H9 (cell line): Measurements from ENCODE around the gene TMEM219. TPM values are rescaled to one million over a fixed set of nuclear protein-coding genes. Genes with fewer than 3 reads are reported as not detected.

Source experiments
- DNase-seq: peaks from one replicate; pipeline ENCODE4 v3.0.0-alpha.2; 2017
- H2AFZ ChIP-seq: one replicate; pipeline ENCODE4 v1.6.1; 2013; ENCODE audit warnings: mild to moderate bottlenecking, low read length, control low read depth, moderate library complexity
- H2AK5ac ChIP-seq: 2 replicates; pipeline ENCODE4 v1.6.1; 2013; ENCODE audit warnings: low read length, control low read depth, mixed read lengths; ENCODE audit not compliant: insufficient read length
- H2BK120ac ChIP-seq: one replicate; pipeline ENCODE4 v1.6.1; 2013; ENCODE audit warnings: low read depth, mild to moderate bottlenecking, low read length, control low read depth, inconsistent platforms; ENCODE audit not compliant: poor library complexity, severe bottlenecking
- H2BK12ac ChIP-seq: 2 replicates; pipeline ENCODE4 v1.6.1; 2013; ENCODE audit warnings: low read length, control low read depth, mixed read lengths, low read depth; ENCODE audit not compliant: insufficient read length
- H2BK15ac ChIP-seq: 2 replicates; pipeline ENCODE4 v1.6.1; 2013; ENCODE audit warnings: low read depth, low read length, control low read depth
- H2BK20ac ChIP-seq: one replicate; pipeline ENCODE4 v1.6.1; 2013; ENCODE audit warnings: low read depth, mild to moderate bottlenecking, low read length, control low read depth, inconsistent platforms; ENCODE audit not compliant: poor library complexity, severe bottlenecking
- H2BK5ac ChIP-seq: 2 replicates; pipeline ENCODE4 v1.6.1; 2013; ENCODE audit warnings: low read length, control low read depth, mixed read lengths; ENCODE audit not compliant: insufficient read length
- H3K14ac ChIP-seq: 2 replicates; pipeline ENCODE4 v1.6.1; 2013; ENCODE audit warnings: low read length, control low read depth; ENCODE audit not compliant: insufficient read depth
- H3K18ac ChIP-seq: 2 replicates; pipeline ENCODE4 v1.6.1; 2013; ENCODE audit warnings: low read depth, mild to moderate bottlenecking, mixed read lengths, low read length, control low read depth; ENCODE audit not compliant: insufficient read length
- H3K23ac ChIP-seq: 2 replicates; pipeline ENCODE4 v1.6.1; 2013; ENCODE audit warnings: low read length, control low read depth, mixed read lengths, low read depth; ENCODE audit not compliant: insufficient read length
- H3K23me2 ChIP-seq: 2 replicates; pipeline ENCODE4 v1.6.1; 2013; ENCODE audit warnings: low read depth, mild to moderate bottlenecking, mixed read lengths, low read length, control low read depth; ENCODE audit not compliant: insufficient read length, poor library complexity, severe bottlenecking
- H3K27ac ChIP-seq: 2 replicates; pipeline ENCODE4 v1.5.1; 2013; ENCODE audit warnings: low read length, control low read depth, mixed read lengths, low read depth; ENCODE audit not compliant: insufficient read length
- H3K27me3 ChIP-seq: 2 replicates; pipeline ENCODE4 v1.6.1; 2013; ENCODE audit warnings: low read length, control low read depth, inconsistent platforms; ENCODE audit not compliant: insufficient read depth
- H3K4ac ChIP-seq: 2 replicates; pipeline ENCODE4 v1.6.1; 2013; ENCODE audit warnings: low read depth, mild to moderate bottlenecking, control low read depth, inconsistent platforms, low read length, moderate library complexity
- H3K4me1 ChIP-seq: 2 replicates; pipeline ENCODE4 v1.6.1; 2013; ENCODE audit warnings: low read length, control low read depth, inconsistent platforms; ENCODE audit not compliant: insufficient read depth
- H3K4me2 ChIP-seq: 2 replicates; pipeline ENCODE4 v1.6.1; 2013; ENCODE audit warnings: low read length, control low read depth, mixed read lengths; ENCODE audit not compliant: insufficient read length, insufficient read depth
- H3K56ac ChIP-seq: 2 replicates; pipeline ENCODE4 v1.6.1; 2013; ENCODE audit warnings: low read depth, mild to moderate bottlenecking, mixed read lengths, low read length, control low read depth; ENCODE audit not compliant: insufficient read length
- H3K79me1 ChIP-seq: 2 replicates; pipeline ENCODE4 v1.6.1; 2013; ENCODE audit warnings: low read depth, mild to moderate bottlenecking, moderate library complexity, low read length, control low read depth, inconsistent platforms; ENCODE audit not compliant: insufficient read depth, poor library complexity, severe bottlenecking
- H3K79me2 ChIP-seq: 2 replicates; pipeline ENCODE4 v1.6.1; 2013; ENCODE audit warnings: low read length, control low read depth, inconsistent platforms; ENCODE audit not compliant: insufficient read depth
- H3K9ac ChIP-seq: 2 replicates; pipeline ENCODE4 v1.6.1; 2013; ENCODE audit warnings: low read length, control low read depth, mixed read lengths; ENCODE audit not compliant: insufficient read length; ENCODE audit errors: extremely low read depth
- H3K9me3 ChIP-seq: one replicate; pipeline ENCODE4 v1.6.1; 2013; ENCODE audit warnings: low read depth, low read length, inconsistent platforms; ENCODE audit not compliant: control insufficient read depth
- H3T11ph ChIP-seq: one replicate; pipeline ENCODE4 v1.6.1; 2013; ENCODE audit warnings: mild to moderate bottlenecking, low read length, control low read depth, inconsistent platforms
- H4K20me1 ChIP-seq: one replicate; pipeline ENCODE4 v1.6.1; 2013; ENCODE audit not compliant: control insufficient read depth, insufficient read length, insufficient read depth
- H4K5ac ChIP-seq: 2 replicates; pipeline ENCODE4 v1.6.1; 2013; ENCODE audit warnings: low read depth, mild to moderate bottlenecking, mixed read lengths, low read length, control low read depth; ENCODE audit not compliant: insufficient read length
- H4K8ac ChIP-seq: replicated peaks from 2 replicates; pipeline ENCODE4 v1.6.1; 2013; ENCODE audit warnings: low read length, control low read depth, mixed read lengths, low read depth; ENCODE audit not compliant: insufficient read length
- H4K91ac ChIP-seq: 2 replicates; pipeline ENCODE4 v1.6.1; 2013; ENCODE audit warnings: low read depth, mild to moderate bottlenecking, moderate library complexity, mixed read lengths, low read length, control low read depth; ENCODE audit not compliant: insufficient read length
- H3K27ac Mint-ChIP-seq, 3 experiments: 2 replicates in 2 of 3; 3 replicates in 1 of 3; pipeline ENCODE4 v1.8.0; 2020 to 2021; ENCODE audit warnings: mixed read lengths in 3 of 3, mild to moderate bottlenecking in 1 of 3, moderate library complexity in 1 of 3
- H3K27me3 Mint-ChIP-seq: 2 replicates; pipeline ENCODE4 v1.8.0; 2021; ENCODE audit warnings: low read depth, mild to moderate bottlenecking, moderate library complexity, mixed read lengths
- H3K36me3 Mint-ChIP-seq, 3 experiments: 2 replicates in 2 of 3; 3 replicates in 1 of 3; pipeline ENCODE4 v1.8.0; 2020 to 2021; ENCODE audit warnings: low read depth in 3 of 3, mixed read lengths in 3 of 3; ENCODE audit not compliant: insufficient read depth in 1 of 3
- H3K4me1 Mint-ChIP-seq, 2 experiments: 2 replicates each; pipeline ENCODE4 v1.8.0; 2020; ENCODE audit warnings: mixed read lengths in 2 of 2
- H3K4me3 Mint-ChIP-seq, 2 experiments: 2 replicates in 1 of 2; 3 replicates in 1 of 2; pipeline ENCODE4 v1.8.0; 2020 to 2021; ENCODE audit warnings: mild to moderate bottlenecking in 2 of 2, mixed read lengths in 2 of 2, moderate library complexity in 1 of 2
- H3K9me3 Mint-ChIP-seq, 2 experiments: 2 replicates in 1 of 2; 3 replicates in 1 of 2; pipeline ENCODE4 v1.8.0; 2020; ENCODE audit warnings: mild to moderate bottlenecking in 2 of 2, mixed read lengths in 2 of 2, moderate library complexity in 1 of 2
- CTCF ChIP-seq: fragments of 200-600 bp; sonication (generic); conservative IDR thresholded peaks from 3 replicates; pipeline ENCODE4 v1.8.0; 2021; ENCODE audit warnings: antibody characterized with exemption, mild to moderate bottlenecking
- WGBS: extraction: QIAGEN DNeasy Blood & Tissue Kit; methylation state at CpG from one replicate; pipeline ENCODE4 v1.1.7; 2013; ENCODE audit warnings: missing lambda C conversion rate, low lambda C conversion rate, mixed read lengths; ENCODE audit not compliant: insufficient read length; ENCODE audit errors: extremely low coverage; 5-methylcytosine and 5-hydroxymethylcytosine counted together
- total RNA-seq: library from RNA; stranded (reverse); gene quantifications from 2 replicates; pipeline ENCODE4 v1.2.1, GENCODE V29; 2021

TMEM219 gene
- total RNA-seq, 1 experiment from 2014 or later: 89.1 TPM

GRCh38 chr16:29995911-29996765 is 34.3 kb downstream of the TMEM219 start, which contains the start of gene INO80E:
Gene INO80E, plus strand, starts transcription at chr16:29996241. Its CDS starts 70 bp downstream, at chr16:29996311.
- peak within 1 kb of the TSS; percentile 79 for H3K14ac ChIP-seq
- no peaks in the 10 kb centered on the region; a peak in 1 of 5 replicates for H3K9me3 Mint-ChIP-seq
- H3K4me1 ChIP-seq: 0 out of 2 replicates have a peak, but pooled peaks cover 2% of the 10 kb centered on the region
- WGBS: no CpG with 5 or more reads among the region's 65 CpGs
- peaks cover 13 to 50% (median 24%) of the 10 kb centered on the region in 3 experiments for H3K36me3 Mint-ChIP-seq
- no peak within 1 kb of the TSS for H3K4ac ChIP-seq
- H2AFZ ChIP-seq: peak within 1 kb of the TSS; percentile 66
- H3K27me3 ChIP-seq: no peaks in the 10 kb centered on the region
- no peak for TF ChIP-seq CTCF
- H3K18ac ChIP-seq: peak within 1 kb of the TSS; percentile 78
- H3K23ac ChIP-seq: no peak within 1 kb of the TSS
- H2BK12ac ChIP-seq: no peak within 1 kb of the TSS
- no peak within 1 kb of the TSS for H4K5ac ChIP-seq
- DNase-seq: peak; percentile 98
- H3T11ph ChIP-seq: no peak within 1 kb of the TSS
- H2AK5ac ChIP-seq: no peak within 1 kb of the TSS
- H3K4me2 ChIP-seq: peak within 1 kb of the TSS; percentile 92
- H3K9me3 ChIP-seq: no peaks in the 10 kb centered on the region
- H2BK5ac ChIP-seq: no peak within 1 kb of the TSS
- no peak within 1 kb of the TSS for H2BK15ac ChIP-seq
- no peak within 1 kb of the TSS for H4K8ac ChIP-seq
- peak within 1 kb of the TSS; percentile 91 to 99 (median 96) for H3K27ac Mint-ChIP-seq
- H4K91ac ChIP-seq: no peak within 1 kb of the TSS
- no peak within 1 kb of the TSS for H2BK120ac ChIP-seq
- H3K79me2 ChIP-seq: no peaks in the 10 kb centered on the region; the same call in 1 of the 2 replicates
- H4K20me1 ChIP-seq: no peaks in the 10 kb centered on the region
- H2BK20ac ChIP-seq: no peak within 1 kb of the TSS
- peak within 1 kb of the TSS; percentile 97 to 98 for H3K4me3 Mint-ChIP-seq
- peaks cover 15 to 32% of the 10 kb centered on the region in 2 experiments for H3K4me1 Mint-ChIP-seq
- peak within 1 kb of the TSS; percentile 82 for H3K9ac ChIP-seq
- H3K23me2 ChIP-seq: peaks cover 14% of the 10 kb centered on the region
- no peaks in the 10 kb centered on the region; the same call in 1 of the 2 replicates for H3K27me3 Mint-ChIP-seq
- H3K56ac ChIP-seq: no peak within 1 kb of the TSS
- H3K27ac ChIP-seq: no peak within 1 kb of the TSS
- H3K79me1 ChIP-seq: no peaks in the 10 kb centered on the region
